GM23338 (cell line): Measurements from ENCODE around the gene TOR1B. TPM values are rescaled to one million over a fixed set of nuclear protein-coding genes. Genes with fewer than 3 reads are reported as not detected.
A peak's percentile ranks its signal among the peaks of the same experiment; 100 is the strongest.

Source experiments
- ATAC-seq: fragments of 200-7000 bp; cut with Tn5 transposase; 3 replicates; pipeline ENCODE4 v1.9.1; 2020
- DNase-seq: peaks from one replicate; pipeline ENCODE4 v3.0.0-alpha.2; 2015; ENCODE audit warnings: low spot score
- H2AFZ ChIP-seq: fragments of 200-600 bp; sonication (generic); 2 replicates; pipeline ENCODE4 v1.8.0; 2016; ENCODE audit warnings: antibody characterized with exemption, mild to moderate bottlenecking, moderate library complexity
- H3F3A ChIP-seq: fragments of 200-600 bp; sonication (generic); replicated peaks from 2 replicates; pipeline ENCODE4 v1.8.0; 2017; ENCODE audit warnings: antibody characterized with exemption, mixed run types, low read depth
- H3K27ac ChIP-seq: fragments of 200-600 bp; sonication (generic); 2 replicates; pipeline ENCODE4 v1.6.1; 2016; ENCODE audit warnings: low read depth
- H3K27me3 ChIP-seq: fragments of 200-600 bp; sonication (generic); 2 replicates; pipeline ENCODE4 v1.8.0; 2016; ENCODE audit warnings: mild to moderate bottlenecking, mixed run types, moderate library complexity; ENCODE audit not compliant: insufficient read depth
- H3K36me3 ChIP-seq: fragments of 200-600 bp; sonication (generic); 2 replicates; pipeline ENCODE4 v1.8.0; 2016; ENCODE audit warnings: mild to moderate bottlenecking; ENCODE audit not compliant: insufficient read depth
- H3K4me1 ChIP-seq: fragments of 200-600 bp; sonication (generic); 2 replicates; pipeline ENCODE4 v1.8.0; 2016; ENCODE audit warnings: mild to moderate bottlenecking, moderate library complexity; ENCODE audit not compliant: insufficient read depth
- H3K4me2 ChIP-seq: fragments of 200-600 bp; sonication (generic); 2 replicates; pipeline ENCODE4 v1.7.1; 2017; ENCODE audit warnings: mixed run types
- H3K4me3 ChIP-seq: fragments of 200-600 bp; sonication (generic); 2 replicates; pipeline ENCODE4 v1.6.1; 2016; ENCODE audit warnings: mixed run types
- H3K79me2 ChIP-seq: fragments of 200-600 bp; sonication (generic); replicated peaks from 2 replicates; pipeline ENCODE4 v1.8.0; 2017; ENCODE audit warnings: mild to moderate bottlenecking; ENCODE audit not compliant: insufficient read depth
- H3K9me2 ChIP-seq: fragments of 200-600 bp; sonication (generic); 2 replicates; pipeline ENCODE4 v1.8.0; 2017; ENCODE audit not compliant: insufficient read depth
- H4K20me1 ChIP-seq: fragments of 200-600 bp; sonication (generic); replicated peaks from 2 replicates; pipeline ENCODE4 v1.8.0; 2017; ENCODE audit warnings: mild to moderate bottlenecking; ENCODE audit not compliant: insufficient read depth
- H3K27ac Mint-ChIP-seq: 2 replicates; pipeline ENCODE4 v1.8.0; 2020; ENCODE audit warnings: inconsistent platforms, mild to moderate bottlenecking, moderate library complexity, mixed read lengths
- H3K27me3 Mint-ChIP-seq: 3 replicates; pipeline ENCODE4 v1.8.0; 2022; ENCODE audit warnings: low read depth, mild to moderate bottlenecking, moderate library complexity, mixed read lengths, inconsistent platforms; ENCODE audit not compliant: insufficient read depth, poor library complexity
- H3K36me3 Mint-ChIP-seq: 3 replicates; pipeline ENCODE4 v1.8.0; 2021; ENCODE audit warnings: low read depth, mild to moderate bottlenecking, inconsistent platforms, moderate library complexity, mixed read lengths
- H3K4me1 Mint-ChIP-seq: 3 replicates; pipeline ENCODE4 v1.8.0; 2020; ENCODE audit warnings: mild to moderate bottlenecking, inconsistent platforms, mixed read lengths
- H3K4me3 Mint-ChIP-seq: 3 replicates; pipeline ENCODE4 v1.8.0; 2021; ENCODE audit warnings: moderate library complexity, mild to moderate bottlenecking, inconsistent platforms, mixed read lengths
- H3K9me3 Mint-ChIP-seq: 3 replicates; pipeline ENCODE4 v1.8.0; 2020; ENCODE audit warnings: moderate library complexity, mild to moderate bottlenecking, inconsistent platforms, mixed read lengths
- POLR2AphosphoS5 ChIP-seq: IDR thresholded peaks from 2 replicates; pipeline ENCODE4 v1.6.1; 2016; ENCODE audit warnings: antibody characterized with exemption, low read depth
- STAT1 ChIP-seq: IDR thresholded peaks from one replicate; pipeline ENCODE4 v1.6.1; 2016; ENCODE audit warnings: antibody characterized with exemption; ENCODE audit not compliant: unreplicated experiment
- ZNF114 ChIP-seq: fragments of 250-450 bp; sonication (Bioruptor Pico); IDR thresholded peaks from 2 replicates; pipeline ENCODE4 v1.5.0; 2020; ENCODE audit warnings: mild to moderate bottlenecking, moderate library complexity
- ZNF462 ChIP-seq: fragments of 250-450 bp; sonication (Bioruptor Pico); IDR thresholded peaks from 2 replicates; pipeline ENCODE4 v1.5.0; 2020; ENCODE audit warnings: mild to moderate bottlenecking, moderate library complexity
- polyA plus RNA-seq: library from polyadenylated mRNA; unstranded; fragments of >200 nt; fragmentation: Nextera tagmentation; extraction: Ambion mirVana; gene quantifications from 2 replicates; pipeline ENCODE4 v1.2.1, GENCODE V29; 2016
- total RNA-seq: library from RNA; depleted of rRNA; stranded (reverse); fragments of >200 nt; shearing (Covaris generic); gene quantifications from 2 replicates; pipeline ENCODE4 v1.2.3, GENCODE V29; 2014
- TF ChIP-seq, protein P1 (sequence below), 2 experiments: fragments of 200-600 bp in 1 of 2; sonication (generic) in 1 of 2; conservative IDR thresholded peaks; 2 replicates each; pipeline versions ENCODE4 v1.5.1 to v1.6.1; 2016 to 2017; ENCODE audit warnings: antibody characterized with exemption in 2 of 2, low read depth in 2 of 2, mild to moderate bottlenecking in 2 of 2, moderate library complexity in 1 of 2

Gene TOR1B
- total and polyA plus RNA-seq, 2 experiments from 2014 or later = 10.6 to 42.4 TPM

- Histone ChIP-seq H3K9me2 (no peaks in the 10 kb centered on the region), H3K79me2 (peaks cover 11% of the 10 kb centered on the region), H3F3A (peaks cover 4% of the 10 kb centered on the region; the same call in 1 of the 2 replicates), H4K20me1 (no peaks in the 10 kb centered on the region), H3K27ac (no peak overlapping the region), H3K4me2 (no peak overlapping the region), H2AFZ (no peak overlapping the region), H3K4me3 (no peak overlapping the region), H3K36me3 (peaks cover 26% of the 10 kb centered on the region), H3K27me3 (no peaks in the 10 kb centered on the region), H3K4me1 (peaks cover 20% of the 10 kb centered on the region)
- peaks cover 26% of the 10 kb centered on the region for H3K4me1 Mint-ChIP-seq
- peaks cover 43% of the 10 kb centered on the region for H3K36me3 Mint-ChIP-seq
- H3K27me3 Mint-ChIP-seq = peaks cover 10% of the 10 kb centered on the region
- TF ChIP-seq ZNF462 (CRISPR knock-in tag) (no peak), ZNF114 (CRISPR knock-in tag) (no peak), STAT1 (no peak), POLR2AphosphoS5 (no peak)
- TF ChIP-seq, protein P1, sequence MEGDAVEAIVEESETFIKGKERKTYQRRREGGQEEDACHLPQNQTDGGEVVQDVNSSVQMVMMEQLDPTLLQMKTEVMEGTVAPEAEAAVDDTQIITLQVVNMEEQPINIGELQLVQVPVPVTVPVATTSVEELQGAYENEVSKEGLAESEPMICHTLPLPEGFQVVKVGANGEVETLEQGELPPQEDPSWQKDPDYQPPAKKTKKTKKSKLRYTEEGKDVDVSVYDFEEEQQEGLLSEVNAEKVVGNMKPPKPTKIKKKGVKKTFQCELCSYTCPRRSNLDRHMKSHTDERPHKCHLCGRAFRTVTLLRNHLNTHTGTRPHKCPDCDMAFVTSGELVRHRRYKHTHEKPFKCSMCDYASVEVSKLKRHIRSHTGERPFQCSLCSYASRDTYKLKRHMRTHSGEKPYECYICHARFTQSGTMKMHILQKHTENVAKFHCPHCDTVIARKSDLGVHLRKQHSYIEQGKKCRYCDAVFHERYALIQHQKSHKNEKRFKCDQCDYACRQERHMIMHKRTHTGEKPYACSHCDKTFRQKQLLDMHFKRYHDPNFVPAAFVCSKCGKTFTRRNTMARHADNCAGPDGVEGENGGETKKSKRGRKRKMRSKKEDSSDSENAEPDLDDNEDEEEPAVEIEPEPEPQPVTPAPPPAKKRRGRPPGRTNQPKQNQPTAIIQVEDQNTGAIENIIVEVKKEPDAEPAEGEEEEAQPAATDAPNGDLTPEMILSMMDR (conservative IDR thresholded peaks at IDR 0.05; ENCODE audit: low read depth in 2 of 2) = no peak
- H3K4me3 Mint-ChIP-seq = peak overlapping the region; percentile 98; the same call in 2 of the 3 replicates
- H3K9me3 Mint-ChIP-seq = no peaks in the 10 kb centered on the region; the same call in 2 of the 3 replicates
- ATAC-seq (no peak), DNase-seq (no peak)
- no peak overlapping the region for H3K27ac Mint-ChIP-seq
Observed at GRCh38 chr9:129832982-129833381, 30.0 kb downstream of the TOR1B start.
